Endothelial cell of umbilical vein (primary cell): ENCODE measurements around the gene EP400. TPM values are rescaled to one million over a fixed set of nuclear protein-coding genes. Genes with fewer than 3 reads are reported as not detected.

Experiments
- BruUV-seq: library from RNA; stranded (reverse); fragments of 400-500 nt; replicated peaks from 2 replicates; lab custom pipeline; 2021; lab: Mats Ljungman, UMichigan
- CTCF ChIA-PET: fragments of 300-600, 350-600 bp; sonication (Branson Sonifier 250); formaldehyde crosslinking; loops from one replicate; lab custom pipeline; 2021; ENCODE audit warnings: antibody characterized with exemption, inconsistent platforms; lab: Charles Lee
- POLR2A ChIA-PET: fragments of 300-600, 350-600 bp; sonication (Branson Sonifier 250); formaldehyde crosslinking; loops from one replicate; lab custom pipeline; 2021; ENCODE audit warnings: antibody characterized with exemption, inconsistent platforms; lab: Charles Lee
- DNase-seq: peaks from one replicate; pipeline ENCODE4 v3.0.0-alpha.2; 2011; ENCODE audit warnings: low read depth, low spot score
- FAIRE-seq: peaks from 2 replicates; lab custom pipeline; 2011; peaks lifted over from hg19 to GRCh38; lab: Jason Lieb, UNC
- H2AFZ ChIP-seq: 2 replicates; pipeline ENCODE4 v1.6.0; 2012; ENCODE audit warnings: low read depth, low read length, control low read depth, inconsistent platforms
- H3K27ac ChIP-seq: 2 replicates; pipeline ENCODE4 v1.5.1; 2011; ENCODE audit warnings: low read depth, mild to moderate bottlenecking, control low read depth, low read length, moderate library complexity; ENCODE audit not compliant: insufficient read depth
- H3K27me3 ChIP-seq, 2 experiments: 2 replicates each; pipeline versions ENCODE4 v1.6.0 to v1.6.1; 2011; ENCODE audit warnings: low read length in 2 of 2, mixed read lengths in 1 of 2; ENCODE audit not compliant: control insufficient read depth in 2 of 2, insufficient read depth in 2 of 2
- H3K36me3 ChIP-seq, 2 experiments: 2 replicates in 1 of 2; 3 replicates in 1 of 2; pipeline ENCODE4 v1.5.1; 2011; ENCODE audit warnings: low read length in 2 of 2, mild to moderate bottlenecking in 1 of 2, moderate library complexity in 1 of 2; ENCODE audit not compliant: control insufficient read depth in 2 of 2, insufficient read depth in 2 of 2; ENCODE audit errors: extremely low read depth in 1 of 2
- H3K4me1 ChIP-seq: 3 replicates; pipeline ENCODE4 v1.5.1; 2011; ENCODE audit warnings: mild to moderate bottlenecking, low read length; ENCODE audit not compliant: control insufficient read depth, insufficient read depth; ENCODE audit errors: extremely low read depth
- H3K4me2 ChIP-seq: 2 replicates; pipeline ENCODE4 v1.6.1; 2011; ENCODE audit warnings: low read length, control low read depth, mixed read lengths; ENCODE audit not compliant: insufficient read depth
- H3K4me3 ChIP-seq, 3 experiments: fragments of 200-600 bp in 1 of 3; sonication (generic), shearing (Covaris generic) in 1 of 3; replicated peaks in 1 of 3; 2 replicates each; pipeline ENCODE4 v1.5.1; 2011 to 2016; ENCODE audit warnings: control low read depth in 3 of 3, low read length in 3 of 3, mild to moderate bottlenecking in 2 of 3, inconsistent platforms in 1 of 3, low read depth in 1 of 3, moderate library complexity in 1 of 3; ENCODE audit not compliant: insufficient read depth in 1 of 3
- H3K79me2 ChIP-seq: 2 replicates; pipeline ENCODE4 v1.6.0; 2012; ENCODE audit warnings: low read length, inconsistent platforms; ENCODE audit not compliant: control insufficient read depth, insufficient read depth
- H3K9ac ChIP-seq: replicated peaks from 2 replicates; pipeline ENCODE3; 2011; ENCODE audit warnings: low read length, control low read depth; ENCODE audit not compliant: insufficient read depth; ENCODE audit errors: extremely low read depth
- H3K9me1 ChIP-seq: replicated peaks from 3 replicates; pipeline ENCODE4 v1.6.0; 2011; ENCODE audit warnings: mild to moderate bottlenecking, low read length; ENCODE audit not compliant: control insufficient read depth, insufficient read depth; ENCODE audit errors: extremely low read depth
- H3K9me3 ChIP-seq: replicated peaks from 2 replicates; pipeline ENCODE4 v1.5.1; 2012; ENCODE audit warnings: low read length, inconsistent platforms; ENCODE audit not compliant: control insufficient read depth, insufficient read depth
- H4K20me1 ChIP-seq: replicated peaks from 2 replicates; pipeline ENCODE3; 2011; ENCODE audit warnings: mild to moderate bottlenecking, low read length; ENCODE audit not compliant: control insufficient read depth, insufficient read depth; ENCODE audit errors: extremely low read depth
- CTCF ChIP-seq, 2 donors: IDR thresholded peaks; 1 replicate in 1 of 2; 2 replicates in 1 of 2; pipeline ENCODE4 v1.5.1; 2011; ENCODE audit warnings: low read length in 2 of 2, mild to moderate bottlenecking in 2 of 2, moderate library complexity in 2 of 2, control low read depth in 1 of 2, inconsistent platforms in 1 of 2, low read depth in 1 of 2; ENCODE audit not compliant: insufficient read depth in 1 of 2; ENCODE audit errors: extremely low read depth in 1 of 2
- EZH2 ChIP-seq: IDR thresholded peaks from 2 replicates; pipeline ENCODE4 v1.6.1; 2012; ENCODE audit warnings: borderline replicate concordance, low read depth, mild to moderate bottlenecking, moderate library complexity, low read length, inconsistent platforms; ENCODE audit not compliant: severe bottlenecking
- FOS ChIP-seq: IDR thresholded peaks from 2 replicates; pipeline ENCODE4 v1.6.1; 2011; ENCODE audit warnings: mild to moderate bottlenecking, low read length, moderate library complexity, borderline replicate concordance; ENCODE audit not compliant: insufficient read depth
- GATA2 ChIP-seq: IDR thresholded peaks from 2 replicates; pipeline ENCODE4 v1.7.0; 2011; ENCODE audit warnings: low read depth, mild to moderate bottlenecking, moderate library complexity, mixed read lengths, low read length; ENCODE audit not compliant: insufficient read length, insufficient read depth
- JUN ChIP-seq: IDR thresholded peaks from 2 replicates; pipeline ENCODE4 v1.6.1; 2011; ENCODE audit warnings: borderline replicate concordance, low read depth; ENCODE audit not compliant: insufficient read length, insufficient read depth
- MAX ChIP-seq: IDR thresholded peaks from 2 replicates; pipeline ENCODE4 v1.6.1; 2011; ENCODE audit not compliant: insufficient read depth, insufficient read length
- MYC ChIP-seq: IDR thresholded peaks from one replicate; pipeline ENCODE4 v1.6.1; 2011; ENCODE audit warnings: mild to moderate bottlenecking, low read depth, low read length
- POLR2A ChIP-seq: IDR thresholded peaks from 2 replicates; pipeline ENCODE4 v1.6.1; 2012; ENCODE audit warnings: low read depth, mild to moderate bottlenecking, control low read depth, low read length
- POLR2AphosphoS5 ChIP-seq: IDR thresholded peaks from 2 replicates; pipeline ENCODE4 v1.6.1; 2012; ENCODE audit warnings: low read depth, mild to moderate bottlenecking, control low read depth, low read length, moderate library complexity; ENCODE audit not compliant: insufficient read depth
- dilution Hi-C: fragments of 300-500 bp; cut with MboI; formaldehyde crosslinking; loops from one replicate; pipeline ENCODE4 v1.15.0; 2019; ENCODE audit warnings: low sequenced_read_pairs; ENCODE audit not compliant: extremely low pct_ligation_motif_present
- intact Hi-C: fragments of 100-400 bp; cut with micrococcal nuclease; formaldehyde crosslinking; loops from one replicate; pipeline ENCODE4 v1.10.0; 2022
- polyA plus RNA-seq, 4 experiments: library from polyadenylated mRNA; depleted of rRNA in 3 of 4; stranded (reverse) in 3 of 4; unstranded in 1 of 4; fragments of >200 nt; gene quantifications; 2 replicates each; pipeline versions ENCODE4 v1.2.1 to v1.2.3, GENCODE V29; 2011 to 2012; ENCODE audit warnings: missing spikeins in 1 of 4
- total RNA-seq: library from RNA; stranded (reverse); gene quantifications from 2 replicates; pipeline ENCODE4 v1.2.3, GENCODE V29; 2021

EP400 gene
- total and polyA plus RNA-seq, 2 donors (not counting 3 experiments of a cell fraction or from before 2014, with no cell fraction given): 9.0 to 57.7 TPM

GRCh38 chr12:132106921-132107320 lies 157.2 kb downstream of the EP400 start:
- DNase-seq: no peak
- Histone ChIP-seq H3K27me3 (no peaks in the 10 kb centered on the region), H4K20me1 (no peaks in the 10 kb centered on the region), H3K36me3 (peaks cover 0 to 17% of the 10 kb centered on the region in 2 experiments), H3K79me2 (no peaks in the 10 kb centered on the region), H3K9me3 (no peaks in the 10 kb centered on the region), H3K9ac (no peak overlapping the region), H3K4me3 (no peak overlapping the region), H3K4me2 (no peak overlapping the region), H3K27ac (no peak overlapping the region), H3K9me1 (no peaks in the 10 kb centered on the region), H3K4me1 (no peaks in the 10 kb centered on the region), H2AFZ (no peak overlapping the region)
- POLR2A ChIA-PET: no interaction called here
- CTCF ChIA-PET: no interaction called here
- dilution Hi-C loops: no loop called here
- no peak for TF ChIP-seq EZH2
- no peak for TF ChIP-seq GATA2
- no peak for TF ChIP-seq POLR2AphosphoS5
- TF ChIP-seq CTCF (IDR thresholded peaks at IDR 0.05; ENCODE audit: extremely low read depth in 1 of 2, insufficient read depth in 1 of 2, low read depth in 1 of 2, low read length in 2 of 2): no peak
- TF ChIP-seq JUN: no peak
- TF ChIP-seq FOS: no peak
- TF ChIP-seq POLR2A: no peak
- TF ChIP-seq MAX: no peak
- TF ChIP-seq MYC: no peak
- BruUV-seq: no TSS peak
- intact Hi-C loops: no loop called here
- FAIRE-seq: no peak
